HG03025 (cell line): ENCODE data around the gene HERC2.
"Not testable (repeated sequence)": the region's sequence is repeated elsewhere in the genome, so short reads cannot be mapped to it uniquely, and the experiment has no call there.

ENCODE experiments used
- ATAC-seq: cut with Tn5 transposase; IDR thresholded peaks from one replicate; pipeline ENCODE4 v1.9.1; 2021; ENCODE audit warnings: mild to moderate bottlenecking, moderate library complexity; ENCODE audit not compliant: unreplicated experiment, low FRiP score

HERC2 gene

GRCh38 chr15:28322129-28322588, at the start of gene HERC2:
TSS of gene HERC2 (minus strand) at chr15:28322179. CDS start at chr15:28321433, 746 bp downstream.
- not testable (repeated sequence) for ATAC-seq

DNA sequence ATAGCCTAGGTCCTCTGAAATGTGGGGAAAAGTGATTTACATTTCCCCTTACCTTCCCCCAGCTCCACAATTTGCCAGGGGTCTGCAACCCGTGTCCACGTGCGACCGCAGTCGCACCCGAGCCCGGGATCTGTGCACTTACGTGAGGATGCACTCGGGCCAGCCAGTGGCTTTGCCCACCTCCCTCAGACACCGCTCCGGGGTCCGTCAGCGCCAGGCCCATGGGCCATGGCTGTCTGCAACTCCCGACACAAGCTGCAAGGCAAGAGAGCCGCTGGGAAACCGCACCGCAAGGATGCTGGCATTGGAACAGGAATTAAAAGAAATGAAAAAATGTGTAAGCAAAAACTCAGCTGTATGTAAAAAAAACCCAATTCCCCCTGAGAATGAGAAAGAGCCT, 43.5 kb upstream of the HERC2 start:
- not testable (repeated sequence) for ATAC-seq

DNA sequence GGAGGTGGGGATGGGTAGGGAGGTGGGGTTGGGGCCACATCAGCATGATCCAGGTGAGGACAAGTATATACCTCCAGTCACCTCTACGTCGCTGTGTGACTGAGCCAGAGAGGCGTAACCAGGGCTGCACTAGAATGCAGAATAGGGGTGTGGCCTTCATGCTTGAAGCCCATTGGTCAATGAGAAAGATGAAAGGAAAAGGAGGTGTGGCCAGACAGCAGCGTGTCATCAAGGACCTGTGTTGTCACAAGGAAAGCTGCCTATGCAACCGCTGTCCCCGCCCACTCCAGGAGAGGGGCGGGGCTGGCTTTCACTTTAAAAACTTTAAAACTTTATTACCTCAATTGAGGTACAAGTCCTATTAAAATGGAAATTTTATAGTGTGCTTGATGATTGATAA, 36.0 kb upstream of the HERC2 start, which contains the start of gene GOLGA6L24:
Gene GOLGA6L24 (minus strand): TSS at position 101 of the 400 bp plus-strand sequence. CDS start 61 bp downstream, at position 40.
- ATAC-seq, result not testable (repeated sequence)

GRCh38 chr15:28321358-28322078, 461 bp downstream of the HERC2 start:
- not testable (repeated sequence) for ATAC-seq

DNA sequence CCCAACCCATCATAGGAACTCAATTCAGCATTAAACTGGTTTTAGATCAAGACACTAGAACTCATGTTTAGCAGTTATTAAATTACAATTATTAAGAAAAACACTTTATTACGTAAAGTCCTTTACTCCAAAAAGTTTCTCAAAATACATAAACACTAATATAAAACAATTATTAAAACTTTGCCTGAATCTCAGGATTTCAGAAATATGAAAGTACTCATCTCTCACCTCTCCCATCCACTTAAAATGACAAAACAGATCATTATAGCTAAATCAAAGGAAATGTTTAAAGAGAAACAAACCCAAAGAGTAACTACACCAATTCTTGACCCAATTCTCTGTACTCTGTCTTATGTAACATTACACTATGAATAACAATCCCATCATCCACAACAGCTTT, 2.3 kb downstream of the HERC2 start:
- ATAC-seq, result not testable (repeated sequence)

DNA sequence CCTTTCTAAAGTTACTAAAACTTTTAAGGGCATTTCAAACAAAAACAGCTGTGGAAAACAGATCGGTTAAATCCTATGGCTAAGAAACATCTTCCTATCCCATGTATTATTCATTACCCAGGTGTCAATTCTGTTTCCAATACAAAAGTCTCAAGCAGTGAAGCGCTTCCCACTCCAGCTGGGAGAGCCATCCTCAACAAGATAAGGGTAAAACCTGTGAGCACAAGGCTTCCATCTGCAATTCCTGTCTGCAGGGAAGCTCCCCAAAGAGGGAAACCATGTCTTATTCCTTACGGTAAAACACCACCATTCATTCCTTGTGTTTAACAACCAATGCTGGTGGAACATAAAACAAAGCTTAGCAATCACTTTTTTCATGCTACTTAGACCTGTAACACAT, 3.2 kb downstream of the HERC2 start:
- not testable (repeated sequence) for ATAC-seq

- not testable (repeated sequence) for ATAC-seq
Measured at GRCh38 chr15:28318122-28318521, 3.9 kb downstream of the HERC2 start.

GRCh38 chr15:28316958-28317357, 5.0 kb downstream of the HERC2 start:
- not testable (repeated sequence) for ATAC-seq

DNA sequence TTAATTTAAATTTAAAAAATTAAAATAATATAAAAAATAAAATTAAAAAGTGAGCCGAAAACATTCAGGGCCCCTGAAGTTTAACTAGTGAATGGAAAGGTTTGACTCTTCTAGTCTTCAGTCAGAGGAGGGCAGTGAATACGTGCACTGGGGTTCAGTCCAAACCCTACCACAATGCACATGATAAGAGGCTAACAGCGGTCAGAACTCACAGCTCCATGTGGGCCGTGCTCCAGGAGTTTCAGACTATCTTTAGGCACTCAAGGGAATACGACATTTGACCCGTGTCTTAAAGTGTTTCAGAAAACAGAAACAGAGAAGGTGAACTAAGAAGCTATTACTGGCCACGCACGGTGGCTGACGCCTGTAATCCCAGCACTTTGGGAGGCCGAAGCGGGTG, 11.5 kb downstream of the HERC2 start:
- not testable (repeated sequence) for ATAC-seq

DNA sequence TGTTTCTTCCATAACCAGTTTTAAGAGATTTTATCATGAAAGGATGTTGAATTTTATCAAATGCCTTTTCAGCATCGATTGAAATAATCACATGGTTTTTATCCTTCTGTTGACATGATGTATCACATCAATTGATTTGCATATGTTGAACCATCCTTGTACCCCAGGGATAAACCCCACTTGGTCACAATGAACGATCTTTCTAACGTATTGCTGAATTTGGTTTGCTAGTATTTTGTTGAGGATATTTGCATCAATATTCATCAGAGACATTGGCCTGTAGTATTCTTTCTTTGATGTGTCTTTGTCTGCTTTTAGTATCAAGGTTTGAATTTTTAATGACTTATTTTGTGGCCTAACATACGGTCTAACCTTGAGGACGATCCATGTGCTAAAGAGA, 13.3 kb downstream of the HERC2 start:
- ATAC-seq, result not testable (repeated sequence)

- ATAC-seq, result not testable (repeated sequence)
Measured at GRCh38 chr15:28305700-28306099, 16.3 kb downstream of the HERC2 start.

GRCh38 chr15:28297434-28297833, 24.5 kb downstream of the HERC2 start:
- ATAC-seq, result not testable (repeated sequence)

DNA sequence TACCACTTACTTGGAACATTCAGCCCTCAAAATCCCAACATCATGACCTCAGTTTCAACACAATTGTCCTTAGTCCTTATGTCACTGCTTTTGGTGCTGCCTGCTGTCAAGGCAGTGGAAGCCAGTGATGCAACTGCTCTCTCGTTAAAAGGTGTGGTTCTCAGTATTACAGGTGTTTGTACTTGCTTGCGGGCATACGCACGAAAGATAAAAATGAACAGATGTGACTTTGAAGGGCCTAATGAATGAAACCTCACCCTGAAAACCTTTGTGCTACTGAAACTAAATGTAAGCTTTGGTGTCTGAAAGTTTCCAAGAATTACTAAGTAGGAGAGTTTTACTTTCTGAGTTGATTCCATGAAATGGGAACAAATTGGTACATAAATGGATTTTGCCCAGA, 25.2 kb downstream of the HERC2 start:
- not testable (repeated sequence) for ATAC-seq

- ATAC-seq, result not testable (repeated sequence)
Measured at GRCh38 chr15:28295009-28295563, 26.9 kb downstream of the HERC2 start.

DNA sequence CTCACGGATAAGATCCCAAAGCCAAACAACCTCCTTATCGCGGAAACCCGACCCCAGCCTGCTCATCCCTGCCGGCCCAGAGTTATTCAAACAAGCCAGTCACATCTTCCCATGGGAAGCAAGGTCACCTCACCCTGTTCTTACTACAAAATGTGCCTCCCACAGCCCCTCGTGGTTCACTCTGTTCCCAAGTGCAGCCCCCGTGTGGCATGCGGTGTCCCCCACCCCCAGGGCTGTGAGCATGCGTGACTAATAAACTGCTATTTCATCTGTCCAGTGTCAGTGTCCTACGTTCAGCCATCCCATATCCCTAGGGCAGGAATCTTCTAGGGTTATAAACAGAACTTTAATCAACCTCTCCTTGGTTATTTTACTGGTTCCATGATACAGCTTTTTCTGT, 27.4 kb downstream of the HERC2 start:
- not testable (repeated sequence) for ATAC-seq

DNA sequence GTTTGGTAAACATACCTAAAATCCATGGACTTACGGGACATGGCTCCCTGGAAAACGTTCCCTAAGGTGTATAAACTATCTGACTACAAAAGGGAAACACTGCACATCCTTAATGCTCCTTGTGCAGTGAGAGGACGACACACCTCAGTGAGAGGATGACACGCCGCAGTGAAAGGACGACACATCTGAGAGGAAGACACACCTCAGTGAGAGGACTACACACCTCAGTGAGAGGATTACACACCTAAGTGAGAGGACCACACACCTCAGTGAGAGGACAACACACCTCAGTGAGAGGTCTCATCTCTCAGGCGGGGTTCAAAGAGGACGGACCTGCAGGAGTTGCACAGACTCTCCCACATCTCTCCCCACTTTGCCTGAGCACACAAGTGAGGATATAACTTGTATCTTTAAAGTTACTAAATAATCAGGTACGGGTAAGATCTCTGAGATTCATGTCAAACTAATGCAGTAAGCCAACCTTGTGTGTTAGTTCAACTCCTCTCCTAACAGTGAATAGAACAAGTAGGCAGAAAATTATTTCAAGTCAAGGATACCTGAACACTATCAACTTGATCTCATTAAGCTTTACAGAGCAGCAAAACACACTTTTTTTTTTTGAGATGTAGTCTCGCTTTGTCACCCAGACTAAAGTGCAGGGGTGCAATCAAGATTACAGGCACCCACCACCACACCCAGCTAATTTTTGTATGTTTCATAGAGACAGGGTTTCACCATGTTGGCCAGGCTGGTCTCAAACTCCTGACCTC, 32.1 kb downstream of the HERC2 start:
- ATAC-seq, result peak; percentile 35

DNA sequence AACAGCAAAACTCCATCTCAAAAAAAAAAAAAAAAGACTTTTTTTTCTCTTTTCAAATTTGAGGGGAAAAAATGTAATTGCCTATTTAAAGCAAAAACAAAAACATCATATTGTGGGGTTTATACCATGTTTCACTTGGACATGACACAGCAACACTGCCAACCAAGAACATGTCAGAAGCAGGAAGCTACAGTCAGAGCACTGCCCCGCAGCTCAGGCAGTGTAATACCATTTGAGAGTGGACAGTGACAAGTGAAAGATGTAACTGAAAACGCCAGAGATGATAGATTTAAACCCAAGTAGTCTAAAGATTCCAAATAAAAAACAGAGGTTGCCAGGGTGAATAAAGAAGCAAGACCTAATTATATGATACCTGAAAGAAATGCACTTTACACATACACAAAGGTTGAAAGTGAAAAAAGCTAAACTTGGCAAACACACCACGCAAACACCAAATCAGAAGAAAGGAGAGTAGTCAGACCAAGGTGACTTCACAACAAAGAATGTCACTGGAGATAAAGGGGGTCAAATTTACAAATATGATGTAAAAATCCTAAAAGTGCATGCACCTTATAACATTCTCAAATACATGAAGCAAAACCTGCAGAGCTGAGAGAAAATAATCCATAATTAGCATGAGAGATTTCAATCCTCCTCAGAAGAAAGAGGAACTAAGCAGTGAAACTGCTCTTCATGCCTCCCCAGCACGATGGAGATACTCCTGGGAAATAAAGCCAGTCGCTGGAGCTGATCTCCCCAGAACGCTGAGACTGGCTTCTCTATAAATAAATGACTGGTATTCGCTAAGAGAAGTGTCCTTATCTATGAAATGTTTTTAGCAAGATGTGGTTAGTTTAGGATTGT, 32.9 kb downstream of the HERC2 start:
- ATAC-seq, result peak; percentile 70

GRCh38 chr15:28286659-28287058, 35.3 kb downstream of the HERC2 start:
- ATAC-seq, result not testable (repeated sequence)

GRCh38 chr15:28286031-28286430, 35.9 kb downstream of the HERC2 start:
- no peak for ATAC-seq

GRCh38 chr15:28281876-28282275, 40.1 kb downstream of the HERC2 start:
- no peak for ATAC-seq
